ENCODE data around the gene KCNAB1.

KCNAB1 gene

DNA sequence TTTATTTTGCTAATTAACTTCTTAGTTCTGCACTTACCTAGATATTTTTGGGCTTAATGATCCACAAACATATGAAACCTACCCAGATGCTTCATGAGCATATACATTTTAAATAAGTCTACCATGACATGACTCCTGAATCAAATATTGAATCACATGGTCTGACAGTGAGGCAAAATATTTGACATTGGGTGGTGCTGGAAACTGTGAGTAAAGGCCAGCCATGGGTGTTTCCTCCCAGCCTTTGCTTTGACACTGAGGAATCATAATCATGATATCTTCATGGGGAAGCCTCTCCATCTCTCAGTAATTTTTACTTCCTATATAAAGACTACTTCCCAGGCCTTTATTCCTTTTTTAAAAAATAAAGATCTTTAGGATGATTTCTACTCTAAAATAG, 457.4 kb downstream of the KCNAB1 start:
- Histone ChIP-seq H3K79me2 (ENCODE audit: insufficient read depth, low read length) (no peaks in the 10 kb centered on the region), H4K20me1 (ENCODE audit: insufficient read depth, low read length, poor library complexity, severe bottlenecking) (no peaks in the 10 kb centered on the region), H3K4me3 (ENCODE audit: low read length, poor library complexity, severe bottlenecking) (no peak overlapping the region), H3K4me2 (ENCODE audit: low read depth, low read length, poor library complexity, severe bottlenecking) (no peak overlapping the region), H3K36me3 (ENCODE audit: insufficient read depth, low read length) (no peaks in the 10 kb centered on the region), H3K9ac (ENCODE audit: low read depth, low read length, poor library complexity, severe bottlenecking) (no peak overlapping the region), H3K27me3 (ENCODE audit: insufficient read depth, low read length, poor library complexity, severe bottlenecking) (no peaks in the 10 kb centered on the region), H3K9me2 (replicated peaks; ENCODE audit: low read depth, low read length) (no peaks in the 10 kb centered on the region), H3F3A (ENCODE audit: low read depth) (no peaks in the 10 kb centered on the region), H2AFZ (ENCODE audit: low read length) (no peak overlapping the region), H3K9me3 (ENCODE audit: insufficient read depth, low read depth, low read length) (no peaks in the 10 kb centered on the region), H3K4me1 (ENCODE audit: insufficient read depth, low read length, poor library complexity, severe bottlenecking) (no peaks in the 10 kb centered on the region)
- TF ChIP-seq EZH2phosphoT487 (IDR thresholded peaks at IDR 0.05; ENCODE audit: borderline replicate concordance) = no peak
- TF ChIP-seq, protein P1, sequence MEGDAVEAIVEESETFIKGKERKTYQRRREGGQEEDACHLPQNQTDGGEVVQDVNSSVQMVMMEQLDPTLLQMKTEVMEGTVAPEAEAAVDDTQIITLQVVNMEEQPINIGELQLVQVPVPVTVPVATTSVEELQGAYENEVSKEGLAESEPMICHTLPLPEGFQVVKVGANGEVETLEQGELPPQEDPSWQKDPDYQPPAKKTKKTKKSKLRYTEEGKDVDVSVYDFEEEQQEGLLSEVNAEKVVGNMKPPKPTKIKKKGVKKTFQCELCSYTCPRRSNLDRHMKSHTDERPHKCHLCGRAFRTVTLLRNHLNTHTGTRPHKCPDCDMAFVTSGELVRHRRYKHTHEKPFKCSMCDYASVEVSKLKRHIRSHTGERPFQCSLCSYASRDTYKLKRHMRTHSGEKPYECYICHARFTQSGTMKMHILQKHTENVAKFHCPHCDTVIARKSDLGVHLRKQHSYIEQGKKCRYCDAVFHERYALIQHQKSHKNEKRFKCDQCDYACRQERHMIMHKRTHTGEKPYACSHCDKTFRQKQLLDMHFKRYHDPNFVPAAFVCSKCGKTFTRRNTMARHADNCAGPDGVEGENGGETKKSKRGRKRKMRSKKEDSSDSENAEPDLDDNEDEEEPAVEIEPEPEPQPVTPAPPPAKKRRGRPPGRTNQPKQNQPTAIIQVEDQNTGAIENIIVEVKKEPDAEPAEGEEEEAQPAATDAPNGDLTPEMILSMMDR (conservative IDR thresholded peaks at IDR 0.05; ENCODE audit: low read length) = no peak

DNA sequence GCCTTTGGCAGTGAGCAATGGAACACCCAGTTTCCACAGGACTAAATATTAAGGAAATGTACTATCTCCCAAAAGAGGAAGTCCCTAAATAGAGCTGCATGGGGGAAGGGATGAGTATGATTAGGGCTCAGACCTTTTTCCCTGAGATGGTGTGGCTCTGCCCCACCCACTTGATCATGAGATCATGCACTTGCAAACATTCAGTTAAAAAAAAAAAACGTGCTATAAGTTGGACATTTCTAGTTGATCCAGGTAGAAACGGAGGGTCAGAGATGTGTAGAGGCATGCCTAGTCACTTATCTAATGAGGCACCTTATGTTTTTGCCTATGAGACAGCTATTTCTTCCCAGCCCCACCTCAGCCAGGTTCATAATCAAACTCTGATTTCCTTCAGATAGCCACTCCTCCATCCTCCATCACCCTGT, 459.1 kb downstream of the KCNAB1 start:
- no peak overlapping the region for H3K4me2 ChIP-seq (ENCODE audit: low read depth, low read length, poor library complexity, severe bottlenecking)
- H3F3A ChIP-seq (ENCODE audit: low read depth) = no peaks in the 10 kb centered on the region
- no peaks in the 10 kb centered on the region for H4K20me1 ChIP-seq (ENCODE audit: insufficient read depth, low read length, poor library complexity, severe bottlenecking)
- H3K9me3 ChIP-seq (ENCODE audit: insufficient read depth, low read depth, low read length) = no peaks in the 10 kb centered on the region
- H3K9me2 ChIP-seq (replicated peaks; ENCODE audit: low read depth, low read length) = no peaks in the 10 kb centered on the region
- H3K4me3 ChIP-seq (ENCODE audit: low read length, poor library complexity, severe bottlenecking) = no peak overlapping the region
- no peak overlapping the region for H3K9ac ChIP-seq (ENCODE audit: low read depth, low read length, poor library complexity, severe bottlenecking)
- no peaks in the 10 kb centered on the region for H3K36me3 ChIP-seq (ENCODE audit: insufficient read depth, low read length)
- peaks cover 10% of the 10 kb centered on the region for H3K4me1 ChIP-seq (ENCODE audit: insufficient read depth, low read length, poor library complexity, severe bottlenecking)
- H2AFZ ChIP-seq (ENCODE audit: low read length) = 0 out of 2 replicates have a peak overlapping the region, but pooled peaks have one; percentile 28
- H3K27me3 ChIP-seq (ENCODE audit: insufficient read depth, low read length, poor library complexity, severe bottlenecking) = no peaks in the 10 kb centered on the region
- no peak for TF ChIP-seq EZH2phosphoT487 (IDR thresholded peaks at IDR 0.05; ENCODE audit: borderline replicate concordance)
- TF ChIP-seq, protein P1 (conservative IDR thresholded peaks at IDR 0.05; ENCODE audit: low read length) = no peak
- no peaks in the 10 kb centered on the region for H3K79me2 ChIP-seq (ENCODE audit: insufficient read depth, low read length)

DNA sequence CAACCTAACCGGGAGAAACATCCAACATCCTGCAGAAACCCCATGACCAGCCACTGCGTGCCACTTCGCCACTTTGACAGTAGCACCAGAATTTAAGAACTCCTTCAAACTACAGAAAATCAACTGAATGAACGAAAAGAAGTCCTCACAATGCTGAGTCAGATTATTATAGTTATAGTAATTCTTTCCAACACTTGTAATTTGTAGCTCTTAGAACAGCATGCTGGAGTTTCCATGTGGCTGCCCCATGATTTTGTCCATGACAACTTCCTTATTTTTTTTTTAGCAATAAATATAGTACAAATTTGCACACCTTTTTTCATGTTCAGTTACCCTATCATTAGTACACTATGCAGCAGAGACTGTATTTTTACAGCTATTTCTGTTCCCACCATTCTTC, 460.7 kb downstream of the KCNAB1 start:
- Histone ChIP-seq H3K4me2 (ENCODE audit: low read depth, low read length, poor library complexity, severe bottlenecking) (no peak overlapping the region), H3K4me3 (ENCODE audit: low read length, poor library complexity, severe bottlenecking) (no peak overlapping the region), H3K9me3 (ENCODE audit: insufficient read depth, low read depth, low read length) (no peaks in the 10 kb centered on the region), H3K27me3 (ENCODE audit: insufficient read depth, low read length, poor library complexity, severe bottlenecking) (no peaks in the 10 kb centered on the region), H2AFZ (ENCODE audit: low read length) (no peak overlapping the region), H3K79me2 (ENCODE audit: insufficient read depth, low read length) (no peaks in the 10 kb centered on the region), H3K4me1 (ENCODE audit: insufficient read depth, low read length, poor library complexity, severe bottlenecking) (peaks cover 17% of the 10 kb centered on the region), H3F3A (ENCODE audit: low read depth) (no peaks in the 10 kb centered on the region), H3K36me3 (ENCODE audit: insufficient read depth, low read length) (no peaks in the 10 kb centered on the region), H4K20me1 (ENCODE audit: insufficient read depth, low read length, poor library complexity, severe bottlenecking) (no peaks in the 10 kb centered on the region), H3K9me2 (replicated peaks; ENCODE audit: low read depth, low read length) (no peaks in the 10 kb centered on the region), H3K9ac (ENCODE audit: low read depth, low read length, poor library complexity, severe bottlenecking) (no peak overlapping the region)
- TF ChIP-seq, protein P1 (conservative IDR thresholded peaks at IDR 0.05; ENCODE audit: low read length) = no peak
- TF ChIP-seq EZH2phosphoT487 (IDR thresholded peaks at IDR 0.05; ENCODE audit: borderline replicate concordance) = no peak

Measured in Loucy (cell line).